Type B pancreatic cell (in vitro differentiated cells): ENCODE results near the gene PRKN. TPM values are rescaled to one million over a fixed set of nuclear protein-coding genes. Genes with fewer than 3 reads are reported as not detected.

ENCODE experiments used
- DNase-seq: peaks from one replicate; pipeline ENCODE4 v3.0.0; 2021; ENCODE audit warnings: mixed read lengths; ENCODE audit not compliant: unreplicated experiment; ENCODE audit errors: extremely low spot score
- H3K27ac Mint-ChIP-seq: 2 replicates; pipeline ENCODE4 v1.8.0; 2021; ENCODE audit warnings: mild to moderate bottlenecking, mixed read lengths
- H3K27me3 Mint-ChIP-seq: 2 replicates; pipeline ENCODE4 v1.8.0; 2021; ENCODE audit warnings: mixed read lengths
- H3K36me3 Mint-ChIP-seq: 2 replicates; pipeline ENCODE4 v1.8.0; 2021; ENCODE audit warnings: mixed read lengths
- H3K4me1 Mint-ChIP-seq: one replicate; pipeline ENCODE4 v1.8.0; 2021; ENCODE audit warnings: mixed read lengths; ENCODE audit not compliant: unreplicated experiment
- H3K4me3 Mint-ChIP-seq: 2 replicates; pipeline ENCODE4 v1.8.0; 2021; ENCODE audit warnings: mild to moderate bottlenecking, mixed read lengths
- H3K9me3 Mint-ChIP-seq: 2 replicates; pipeline ENCODE4 v1.8.0; 2021; ENCODE audit warnings: mixed read lengths
- total RNA-seq: library from RNA; stranded (reverse); gene quantifications from 2 replicates; pipeline ENCODE4 v1.2.1, GENCODE V29; 2021; ENCODE audit warnings: low replicate concordance
- TF ChIP-seq, protein P1 (sequence below): fragments of 200-600 bp; sonication (generic); conservative IDR thresholded peaks from 2 replicates; pipeline ENCODE4 v1.5.0; 2021; ENCODE audit warnings: antibody characterized with exemption, mild to moderate bottlenecking

The PRKN gene
- total RNA-seq, 1 donor from 2014 or later: 6.2 TPM

DNA sequence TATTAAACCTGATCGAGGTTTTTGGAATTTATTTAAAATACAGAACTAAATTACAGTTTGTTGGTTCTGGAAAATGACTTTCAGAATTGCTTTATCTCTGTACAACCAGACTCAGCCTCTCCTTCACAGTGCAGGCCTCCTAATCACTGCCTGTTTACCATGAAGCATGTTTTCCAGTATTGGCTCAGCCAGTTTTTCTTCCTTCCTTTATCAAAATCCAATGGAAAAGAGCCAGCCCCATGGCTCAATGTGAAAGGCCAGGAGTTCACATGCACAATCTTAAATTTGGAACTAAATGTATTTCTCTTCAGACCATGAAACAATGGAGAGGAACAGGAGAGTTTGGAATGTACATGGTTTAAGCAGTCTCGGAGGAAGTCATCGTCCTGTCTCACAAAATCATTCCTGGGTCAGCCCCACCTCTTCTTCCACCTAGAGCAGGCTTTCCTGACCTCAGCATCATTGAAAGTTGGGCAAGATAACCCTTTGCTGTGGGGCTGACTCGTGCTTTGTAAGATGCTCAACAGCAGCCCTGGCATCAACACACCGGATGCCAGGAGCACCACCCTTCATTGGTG is 772.8 kb downstream of the PRKN start:
- no peaks in the 10 kb centered on the region for H3K4me1 Mint-ChIP-seq
- H3K27ac Mint-ChIP-seq: no peak overlapping the region

DNA sequence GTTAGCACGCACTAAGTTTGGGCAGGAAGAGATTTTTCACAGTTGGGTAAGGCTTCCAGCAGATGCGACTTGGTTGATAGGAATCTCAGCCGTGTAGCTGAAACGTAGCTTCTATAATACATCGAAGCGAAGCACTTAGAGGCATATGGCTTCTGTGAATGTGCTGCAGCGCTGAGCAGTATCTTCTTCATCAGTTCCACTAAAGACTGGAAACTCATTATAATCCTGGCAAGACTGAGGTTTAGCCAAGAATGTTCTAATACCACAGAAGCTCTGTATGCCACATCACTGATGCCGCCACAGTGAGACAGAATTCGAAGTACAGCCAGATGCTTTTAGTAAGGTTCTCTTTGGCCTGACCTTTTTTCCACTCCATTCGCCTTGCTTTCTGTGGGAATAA is 773.5 kb downstream of the PRKN start:
- Mint-ChIP-seq H3K27ac (no peak overlapping the region), H3K4me1 (no peaks in the 10 kb centered on the region), H3K27me3 (no peaks in the 10 kb centered on the region)

More for the DNA sequence above, 772.8 kb downstream of the PRKN start:
- DNase-seq: no peak
- Mint-ChIP-seq H3K9me3 (no peaks in the 10 kb centered on the region), H3K36me3 (peaks cover 4% of the 10 kb centered on the region), H3K4me3 (no peak overlapping the region), H3K27me3 (no peaks in the 10 kb centered on the region)
- TF ChIP-seq, protein P1, sequence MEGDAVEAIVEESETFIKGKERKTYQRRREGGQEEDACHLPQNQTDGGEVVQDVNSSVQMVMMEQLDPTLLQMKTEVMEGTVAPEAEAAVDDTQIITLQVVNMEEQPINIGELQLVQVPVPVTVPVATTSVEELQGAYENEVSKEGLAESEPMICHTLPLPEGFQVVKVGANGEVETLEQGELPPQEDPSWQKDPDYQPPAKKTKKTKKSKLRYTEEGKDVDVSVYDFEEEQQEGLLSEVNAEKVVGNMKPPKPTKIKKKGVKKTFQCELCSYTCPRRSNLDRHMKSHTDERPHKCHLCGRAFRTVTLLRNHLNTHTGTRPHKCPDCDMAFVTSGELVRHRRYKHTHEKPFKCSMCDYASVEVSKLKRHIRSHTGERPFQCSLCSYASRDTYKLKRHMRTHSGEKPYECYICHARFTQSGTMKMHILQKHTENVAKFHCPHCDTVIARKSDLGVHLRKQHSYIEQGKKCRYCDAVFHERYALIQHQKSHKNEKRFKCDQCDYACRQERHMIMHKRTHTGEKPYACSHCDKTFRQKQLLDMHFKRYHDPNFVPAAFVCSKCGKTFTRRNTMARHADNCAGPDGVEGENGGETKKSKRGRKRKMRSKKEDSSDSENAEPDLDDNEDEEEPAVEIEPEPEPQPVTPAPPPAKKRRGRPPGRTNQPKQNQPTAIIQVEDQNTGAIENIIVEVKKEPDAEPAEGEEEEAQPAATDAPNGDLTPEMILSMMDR: no peak

DNA sequence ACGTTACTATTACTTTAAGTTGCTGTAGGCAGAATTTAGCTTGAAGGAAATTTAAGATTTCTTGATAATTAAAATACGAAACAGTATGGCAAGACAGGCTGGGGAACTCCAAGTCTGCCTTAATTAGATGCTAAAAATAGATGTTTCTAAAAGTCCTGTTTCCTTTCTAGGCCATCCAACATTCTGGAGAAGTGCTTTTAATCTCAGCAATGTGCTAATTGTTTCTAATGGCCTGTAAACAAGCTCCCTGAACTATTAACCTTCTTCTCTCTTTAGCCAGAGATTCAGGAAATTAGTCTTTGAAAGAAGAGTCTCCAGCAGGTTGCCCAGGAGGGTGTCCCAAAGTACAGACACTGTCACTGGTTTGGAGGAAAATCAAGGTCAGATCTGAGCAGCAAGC is 776.4 kb downstream of the PRKN start:
- no peaks in the 10 kb centered on the region for H3K9me3 Mint-ChIP-seq
- H3K27ac Mint-ChIP-seq: no peak overlapping the region

More for the DNA sequence above, 773.5 kb downstream of the PRKN start:
- H3K36me3 Mint-ChIP-seq: peaks cover 4% of the 10 kb centered on the region
- H3K4me3 Mint-ChIP-seq: no peak overlapping the region
- no peak for DNase-seq
- TF ChIP-seq, protein P1: no peak
- no peaks in the 10 kb centered on the region for H3K9me3 Mint-ChIP-seq

DNA sequence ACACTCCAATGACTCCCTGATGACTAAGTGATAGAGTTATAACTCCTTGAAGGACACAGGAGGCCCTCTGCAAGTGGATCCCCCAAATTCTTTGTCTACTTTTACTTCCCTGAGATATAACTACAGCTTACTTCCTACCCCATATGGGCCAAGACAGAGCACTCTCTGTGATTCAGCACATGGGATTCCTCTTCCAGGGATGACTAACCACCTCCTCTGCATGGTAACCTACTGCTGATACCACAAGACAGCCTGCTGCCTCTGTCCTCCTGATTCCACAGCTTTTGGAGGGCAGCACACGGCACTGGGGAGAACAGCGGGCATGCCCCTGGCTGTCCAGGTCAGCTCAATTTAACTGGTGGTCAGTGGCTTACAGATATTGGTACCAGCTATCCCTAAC is 778.0 kb downstream of the PRKN start:
- Mint-ChIP-seq H3K27me3 (no peaks in the 10 kb centered on the region), H3K4me3 (no peak overlapping the region), H3K27ac (no peak overlapping the region), H3K4me1 (no peaks in the 10 kb centered on the region), H3K9me3 (no peaks in the 10 kb centered on the region), H3K36me3 (peaks cover 4% of the 10 kb centered on the region)
- TF ChIP-seq, protein P1: no peak
- DNase-seq: no peak

More for the DNA sequence above, 776.4 kb downstream of the PRKN start:
- Mint-ChIP-seq H3K4me1 (no peaks in the 10 kb centered on the region), H3K4me3 (no peak overlapping the region), H3K27me3 (no peaks in the 10 kb centered on the region), H3K36me3 (peaks cover 4% of the 10 kb centered on the region)
- TF ChIP-seq, protein P1: no peak
- no peak for DNase-seq

DNA sequence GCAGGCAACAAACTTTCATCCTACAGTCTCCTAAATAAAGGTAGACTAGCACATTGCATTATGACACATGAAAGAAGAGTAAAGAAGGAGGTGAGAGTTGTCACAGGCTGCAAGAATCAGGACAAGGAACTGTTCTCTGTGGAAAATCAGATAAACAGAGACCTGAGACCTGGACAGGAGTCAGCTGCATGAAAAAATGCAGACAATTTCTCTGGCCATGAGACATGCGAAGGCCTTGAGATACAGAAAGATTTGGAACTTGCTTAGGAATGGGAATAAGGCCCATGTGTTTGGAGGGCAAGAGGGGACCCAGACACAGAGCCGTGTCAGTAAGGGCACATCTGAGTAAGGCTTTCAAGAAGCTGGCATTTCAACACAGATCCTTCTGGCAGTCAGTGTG is 779.1 kb downstream of the PRKN start:
- H3K27ac Mint-ChIP-seq: no peak overlapping the region
- DNase-seq: no peak
- no peaks in the 10 kb centered on the region for H3K27me3 Mint-ChIP-seq
- no peak overlapping the region for H3K4me3 Mint-ChIP-seq
- H3K36me3 Mint-ChIP-seq: peaks cover 4% of the 10 kb centered on the region
- H3K4me1 Mint-ChIP-seq: no peaks in the 10 kb centered on the region
- TF ChIP-seq, protein P1: no peak
- H3K9me3 Mint-ChIP-seq: no peaks in the 10 kb centered on the region
